Lung microvascular endothelial cell (primary cell): ENCODE results near the gene CYP21A2. TPM values are rescaled to one million over a fixed set of nuclear protein-coding genes. Genes with fewer than 3 reads are reported as not detected.

Source experiments
- DNase-seq, 2 donors: peaks; one replicate each; pipeline versions ENCODE4 v3.0.0 to v3.0.0-alpha.2; 2010; ENCODE audit warnings: low read depth in 2 of 2
- total RNA-seq: library from RNA; depleted of rRNA; stranded (reverse); fragments of >200 nt; gene quantifications from 2 replicates; pipeline ENCODE4 v1.2.1, GENCODE V29; 2014

Gene CYP21A2
- total RNA-seq, 1 donor from 2014 or later: not detected

- no peak for DNase-seq
These were observed 44.3 kb downstream of the CYP21A2 start for GRCh38 chr6:32082478-32082877.

GRCh38 chr6:32082935-32083334, 44.7 kb downstream of the CYP21A2 start:
- DNase-seq: peak in 1 of 2 donors; percentile 46

GRCh38 chr6:32083812-32084768, 45.9 kb downstream of the CYP21A2 start:
- DNase-seq: no peak

GRCh38 chr6:32084780-32085179, 46.6 kb downstream of the CYP21A2 start:
- no peak for DNase-seq

GRCh38 chr6:32085759-32086459, 47.7 kb downstream of the CYP21A2 start:
- DNase-seq: no peak

- DNase-seq: peak in 1 of 2 donors; percentile 18
These were observed 48.7 kb downstream of the CYP21A2 start for GRCh38 chr6:32086661-32087573.

DNA sequence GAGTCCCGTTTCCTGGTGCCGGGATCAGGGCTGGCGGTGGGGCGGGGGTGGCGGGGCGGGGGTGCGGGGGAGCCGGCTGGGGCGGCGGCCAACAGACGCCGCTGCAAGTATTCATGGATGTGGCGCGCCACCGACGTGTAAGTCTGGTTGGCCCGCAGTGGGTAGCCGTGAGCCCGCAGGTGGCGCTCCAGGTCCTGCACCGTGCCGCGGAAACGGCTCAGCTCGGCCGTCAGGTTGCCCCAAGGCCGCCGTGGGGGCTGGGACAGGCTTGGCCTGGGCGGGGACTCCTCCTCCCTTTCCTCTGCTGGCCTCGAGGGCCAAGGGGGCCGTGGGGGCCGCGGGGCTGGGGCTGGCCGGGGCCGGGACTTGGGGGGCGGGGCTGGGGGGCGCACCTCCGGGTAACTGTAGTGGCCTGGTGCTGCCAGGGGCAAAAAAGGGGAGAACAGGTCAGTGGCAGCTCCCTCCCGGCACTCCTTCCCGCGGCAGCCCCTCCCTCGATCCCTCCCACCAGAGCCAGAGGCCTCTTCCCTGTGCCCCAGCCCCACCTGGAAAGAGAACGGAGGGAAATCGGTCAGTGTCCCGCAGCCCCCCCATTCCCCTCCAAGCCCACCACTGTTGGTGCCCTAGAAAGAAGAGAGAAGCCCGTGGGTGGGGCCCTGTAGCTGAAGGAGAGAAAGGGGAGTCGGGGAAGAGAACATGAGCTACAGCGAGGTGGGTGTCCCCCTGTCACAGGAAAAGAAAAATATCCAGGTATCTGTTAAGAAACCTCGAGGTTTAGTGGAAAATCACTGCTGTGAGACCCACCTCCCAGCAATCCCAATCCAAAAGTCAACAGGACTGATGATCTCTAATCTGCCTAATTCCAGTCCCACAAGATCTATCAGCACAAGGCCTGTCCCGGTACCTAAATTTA, 49.6 kb downstream of the CYP21A2 start:
- DNase-seq: peak; percentile 82 to 93

- DNase-seq: no peak
These were observed 50.4 kb downstream of the CYP21A2 start for GRCh38 chr6:32088487-32089049.

GRCh38 chr6:32089082-32089828, 51.0 kb downstream of the CYP21A2 start:
- DNase-seq: no peak

Other genes starting within 250 kb of the CYP21A2 start
- gene VARS1, start 242.7 kb upstream of the CYP21A2 start, total RNA-seq: 36.3 and 39.0 TPM in 2 replicates
- 29.2 and 29.8 TPM in 2 replicates for gene LSM2, start 231.4 kb upstream of the CYP21A2 start, total RNA-seq
- gene HSPA1L, start 223.1 kb upstream of the CYP21A2 start, total RNA-seq: 0.87 and 1.8 TPM in 2 replicates
- 40.8 and 93.3 TPM in 2 replicates for gene HSPA1A, start 222.9 kb upstream of the CYP21A2 start, total RNA-seq
- 23.8 and 30.2 TPM in 2 replicates for gene HSPA1B, start 210.7 kb upstream of the CYP21A2 start, total RNA-seq
- gene NEU1, start 175.6 kb upstream of the CYP21A2 start, total RNA-seq: 41.2 and 50.0 TPM in 2 replicates
- not detected in 2 replicates for gene SLC44A4, start 159.4 kb upstream of the CYP21A2 start, total RNA-seq
- gene EHMT2, start 140.7 kb upstream of the CYP21A2 start, total RNA-seq: 25.7 and 28.0 TPM in 2 replicates
- 2.2 and 3.6 TPM in 2 replicates for gene ZBTB12, start 136.3 kb upstream of the CYP21A2 start, total RNA-seq
- gene C2, start 110.7 kb upstream of the CYP21A2 start, total RNA-seq: under 0.01 TPM in 1 of 2 replicates, not detected in the other
- 0.44 and 0.60 TPM in 2 replicates for gene CFB, start 92.3 kb upstream of the CYP21A2 start, total RNA-seq
- 54.3 and 55.8 TPM in 2 replicates for gene NELFE, start 79.4 kb upstream of the CYP21A2 start, total RNA-seq
- 22.7 and 30.2 TPM in 2 replicates for gene SKIC2, start 79.2 kb upstream of the CYP21A2 start, total RNA-seq
- 5.9 and 10.1 TPM in 2 replicates for gene DXO, start 66.3 kb upstream of the CYP21A2 start, total RNA-seq
- gene C4A, start 56.4 kb upstream of the CYP21A2 start, total RNA-seq: 0.44 and 1.8 TPM in 2 replicates
- 0.44 and 1.4 TPM in 2 replicates for gene C4B, start 23.6 kb upstream of the CYP21A2 start, total RNA-seq
- gene TNXB, start 70.9 kb downstream of the CYP21A2 start, total RNA-seq: 0.44 and 4.2 TPM in 2 replicates
- 9.6 and 11.5 TPM in 2 replicates for gene ATF6B, start 89.8 kb downstream of the CYP21A2 start, total RNA-seq
- gene FKBPL, start 91.9 kb downstream of the CYP21A2 start, total RNA-seq: 4.0 and 5.0 TPM in 2 replicates
- gene PRRT1, start 113.5 kb downstream of the CYP21A2 start, total RNA-seq: 0.20 TPM in 1 of 2 replicates, not detected in the other
- 26.8 and 53.4 TPM in 2 replicates for gene PPT2, start 115.7 kb downstream of the CYP21A2 start, total RNA-seq
- 0.65 and 1.2 TPM in 2 replicates for gene EGFL8, start 126.2 kb downstream of the CYP21A2 start, total RNA-seq
- 8.3 and 11.9 TPM in 2 replicates for gene AGPAT1, start 137.7 kb downstream of the CYP21A2 start, total RNA-seq
- 38.6 and 57.1 TPM in 2 replicates for gene RNF5, start 140.0 kb downstream of the CYP21A2 start, total RNA-seq
- 0.22 and 0.60 TPM in 2 replicates for gene AGER, start 145.8 kb downstream of the CYP21A2 start, total RNA-seq
- gene PBX2, start 151.8 kb downstream of the CYP21A2 start, total RNA-seq: 26.8 and 33.1 TPM in 2 replicates
- gene GPSM3, start 154.2 kb downstream of the CYP21A2 start, total RNA-seq: 6.2 and 7.0 TPM in 2 replicates
- gene NOTCH4, start 185.7 kb downstream of the CYP21A2 start, total RNA-seq: 9.1 and 14.8 TPM in 2 replicates